Osteoblast (primary cell): ENCODE results near the gene TUBA1B. TPM values are rescaled to one million over a fixed set of nuclear protein-coding genes. Genes with fewer than 3 reads are reported as not detected.
A peak's percentile ranks its signal among the peaks of the same experiment; 100 is the strongest.

ENCODE experiments used
- DNase-seq: peaks from one replicate; pipeline ENCODE4 v3.0.0; 2011; ENCODE audit warnings: low spot score, mixed read lengths; ENCODE audit not compliant: insufficient read length; ENCODE audit errors: missing footprints
- H2AFZ ChIP-seq: 2 replicates; pipeline ENCODE4 v1.6.0; 2011; ENCODE audit warnings: mild to moderate bottlenecking, low read length
- H3K27ac ChIP-seq: 2 replicates; pipeline ENCODE4 v1.5.1; 2011; ENCODE audit warnings: mild to moderate bottlenecking, low read depth, low read length, moderate library complexity
- H3K27me3 ChIP-seq: 2 replicates; pipeline ENCODE4 v1.6.0; 2012; ENCODE audit warnings: mild to moderate bottlenecking, control low read depth, inconsistent platforms, low read length, moderate library complexity; ENCODE audit not compliant: insufficient read depth
- H3K36me3 ChIP-seq: 2 replicates; pipeline ENCODE4 v1.5.1; 2011; ENCODE audit warnings: mild to moderate bottlenecking, low read length, control low read depth, moderate library complexity; ENCODE audit not compliant: insufficient read depth
- H3K4me1 ChIP-seq: 2 replicates; pipeline ENCODE4 v1.5.1; 2011; ENCODE audit warnings: mild to moderate bottlenecking, low read length, control low read depth, moderate library complexity; ENCODE audit not compliant: insufficient read depth
- H3K4me2 ChIP-seq: 2 replicates; pipeline ENCODE4 v1.6.0; 2011; ENCODE audit warnings: mild to moderate bottlenecking, low read length; ENCODE audit not compliant: insufficient read depth
- H3K4me3 ChIP-seq: fragments of 200-600 bp; sonication (generic); 3 replicates; pipeline ENCODE4 v1.5.1; 2012; ENCODE audit warnings: mild to moderate bottlenecking, low read length, inconsistent platforms; ENCODE audit not compliant: insufficient read depth
- H3K79me2 ChIP-seq: 2 replicates; pipeline ENCODE4 v1.6.0; 2012; ENCODE audit warnings: mild to moderate bottlenecking, low read length, control low read depth, inconsistent platforms; ENCODE audit not compliant: insufficient read depth
- H3K9me3 ChIP-seq: 2 replicates; pipeline ENCODE4 v1.5.1; 2011; ENCODE audit warnings: low read depth, low read length, control low read depth
- H4K20me1 ChIP-seq: 2 replicates; pipeline ENCODE4 v1.6.0; 2012; ENCODE audit warnings: mild to moderate bottlenecking, low read length, control low read depth; ENCODE audit not compliant: insufficient read depth
- CTCF ChIP-seq: IDR thresholded peaks from 2 replicates; pipeline ENCODE4 v1.5.1; 2011; ENCODE audit warnings: mild to moderate bottlenecking, low read depth, low read length, moderate library complexity; ENCODE audit errors: extremely low read depth
- total RNA-seq: library from RNA; depleted of rRNA; stranded (reverse); fragments of >200 nt; gene quantifications from 2 replicates; pipeline ENCODE4 v1.2.3, GENCODE V29; 2012

The TUBA1B gene
- total RNA-seq, 1 donor: 578 TPM

- Histone ChIP-seq H3K9me3 (no peaks in the 10 kb centered on the region), H3K4me2 (no peak overlapping the region), H3K36me3 (peaks cover 59% of the 10 kb centered on the region), H2AFZ (no peak overlapping the region), H3K27ac (no peak overlapping the region), H3K79me2 (peaks cover 6% of the 10 kb centered on the region), H3K27me3 (no peaks in the 10 kb centered on the region), H3K4me3 (no peak overlapping the region), H4K20me1 (peaks cover 11% of the 10 kb centered on the region), H3K4me1 (peaks cover 1% of the 10 kb centered on the region)
- no peak for DNase-seq
- TF ChIP-seq CTCF: no peak
These were observed 30.8 kb downstream of the TUBA1B start for GRCh38 chr12:49100380-49100779.

GRCh38 chr12:49098703-49099102 is 32.5 kb downstream of the TUBA1B start:
- Histone ChIP-seq H2AFZ (no peak overlapping the region), H3K27me3 (peaks cover 16% of the 10 kb centered on the region), H3K79me2 (no peaks in the 10 kb centered on the region), H4K20me1 (peaks cover 6% of the 10 kb centered on the region), H3K9me3 (no peaks in the 10 kb centered on the region), H3K27ac (no peak overlapping the region), H3K4me3 (no peak overlapping the region), H3K36me3 (peaks cover 59% of the 10 kb centered on the region), H3K4me1 (no peaks in the 10 kb centered on the region), H3K4me2 (no peak overlapping the region)
- no peak for DNase-seq
- TF ChIP-seq CTCF: no peak

GRCh38 chr12:49098035-49098451 is 33.2 kb downstream of the TUBA1B start:
- Histone ChIP-seq H3K27ac (no peak overlapping the region), H3K36me3 (peaks cover 56% of the 10 kb centered on the region), H3K4me2 (no peak overlapping the region), H3K4me3 (no peak overlapping the region), H3K4me1 (no peaks in the 10 kb centered on the region), H3K79me2 (no peaks in the 10 kb centered on the region), H3K9me3 (no peaks in the 10 kb centered on the region), H4K20me1 (peaks cover 6% of the 10 kb centered on the region), H2AFZ (no peak overlapping the region), H3K27me3 (peaks cover 22% of the 10 kb centered on the region)
- peak; percentile 85 for TF ChIP-seq CTCF
- peak; percentile 93 for DNase-seq

GRCh38 chr12:49097381-49097780 is 33.8 kb downstream of the TUBA1B start:
- Histone ChIP-seq H3K9me3 (no peaks in the 10 kb centered on the region), H2AFZ (no peak overlapping the region), H3K27ac (no peak overlapping the region), H3K4me2 (no peak overlapping the region), H3K4me1 (peaks cover 1% of the 10 kb centered on the region), H3K36me3 (peaks cover 49% of the 10 kb centered on the region), H3K27me3 (peaks cover 28% of the 10 kb centered on the region), H3K4me3 (no peak overlapping the region), H4K20me1 (peaks cover 2% of the 10 kb centered on the region), H3K79me2 (no peaks in the 10 kb centered on the region)
- TF ChIP-seq CTCF: no peak
- peak; percentile 68 for DNase-seq
